WTC11 (cell line): ENCODE results near the gene KLHDC9. TPM values are rescaled to one million over a fixed set of nuclear protein-coding genes. Genes with fewer than 3 reads are reported as not detected.

Experiments used
- ATAC-seq: fragments of 200-7000 bp; cut with Tn5 transposase; 2 replicates; pipeline ENCODE4 v1.10.0; 2021; ENCODE audit warnings: mild to moderate bottlenecking, moderate library complexity
- CTCF ChIA-PET: fragments of 300-600 bp; sonication (Branson Sonifier 250); formaldehyde crosslinking; loops from one replicate; lab custom pipeline; 2021; ENCODE audit warnings: antibody characterized with exemption; lab: Charles Lee
- POLR2A ChIA-PET: fragments of 350-600 bp; sonication (Branson Sonifier 250); formaldehyde crosslinking; loops from one replicate; lab custom pipeline; 2021; ENCODE audit warnings: antibody characterized with exemption; lab: Charles Lee
- DNase-seq: peaks from one replicate; pipeline ENCODE4 v3.0.0; 2021; ENCODE audit warnings: low spot score
- H3K27ac Mint-ChIP-seq: 2 replicates; pipeline ENCODE4 v1.8.0; 2021; ENCODE audit warnings: mixed read lengths
- H3K27me3 Mint-ChIP-seq: 2 replicates; pipeline ENCODE4 v1.8.0; 2021; ENCODE audit warnings: low read depth, mild to moderate bottlenecking, moderate library complexity, mixed read lengths
- H3K36me3 Mint-ChIP-seq: 2 replicates; pipeline ENCODE4 v1.8.0; 2021; ENCODE audit warnings: mixed read lengths
- H3K4me1 Mint-ChIP-seq: 2 replicates; pipeline ENCODE4 v1.8.0; 2022; ENCODE audit warnings: mixed read lengths
- H3K4me3 Mint-ChIP-seq: 2 replicates; pipeline ENCODE4 v1.8.0; 2021; ENCODE audit warnings: mild to moderate bottlenecking, moderate library complexity, mixed read lengths
- H3K9me3 Mint-ChIP-seq: 2 replicates; pipeline ENCODE4 v1.8.0; 2021; ENCODE audit warnings: mixed read lengths
- CTCF ChIP-seq: fragments of 200-600 bp; IDR thresholded peaks from 2 replicates; pipeline ENCODE4 v1.8.0; 2022; ENCODE audit warnings: antibody characterized with exemption
- E2F1 ChIP-seq: sonication (generic); formaldehyde crosslinking; IDR thresholded peaks from 2 replicates; pipeline ENCODE4 v1.8.0; 2022; ENCODE audit warnings: mild to moderate bottlenecking, missing genetic modification reagents
- ETV6 ChIP-seq: sonication (generic); formaldehyde crosslinking; IDR thresholded peaks from 2 replicates; pipeline ENCODE4 v1.8.1; 2022; ENCODE audit warnings: mild to moderate bottlenecking, missing genetic modification reagents
- FOXP4 ChIP-seq: sonication (generic); formaldehyde crosslinking; IDR thresholded peaks from 2 replicates; pipeline ENCODE4 v1.8.0; 2022; ENCODE audit warnings: mild to moderate bottlenecking, missing genetic modification reagents
- IRF1 ChIP-seq: sonication (generic); formaldehyde crosslinking; IDR thresholded peaks from 2 replicates; pipeline ENCODE4 v1.8.0; 2023; ENCODE audit warnings: missing genetic modification reagents
- MAX ChIP-seq: sonication (generic); formaldehyde crosslinking; IDR thresholded peaks from 2 replicates; pipeline ENCODE4 v1.8.0; 2022; ENCODE audit warnings: mild to moderate bottlenecking, missing genetic modification reagents
- MYBL2 ChIP-seq: sonication (generic); formaldehyde crosslinking; IDR thresholded peaks from 2 replicates; pipeline ENCODE4 v1.8.1; 2023; ENCODE audit warnings: mild to moderate bottlenecking, moderate library complexity, missing genetic modification reagents
- NR1H2 ChIP-seq: sonication (generic); formaldehyde crosslinking; IDR thresholded peaks from 2 replicates; pipeline ENCODE4 v1.9.0; 2021; ENCODE audit warnings: mild to moderate bottlenecking, moderate library complexity, missing genetic modification reagents
- PRDM15 ChIP-seq: sonication (generic); formaldehyde crosslinking; IDR thresholded peaks from 2 replicates; pipeline ENCODE4 v1.8.0; 2022; ENCODE audit warnings: missing genetic modification reagents
- PREB ChIP-seq: sonication (generic); formaldehyde crosslinking; IDR thresholded peaks from 2 replicates; pipeline ENCODE4 v1.8.1; 2022; ENCODE audit warnings: mild to moderate bottlenecking, missing genetic modification reagents, moderate library complexity, borderline replicate concordance
- PRRX2 ChIP-seq: fragments of 250-450 bp; sonication (Bioruptor Pico); IDR thresholded peaks from 2 replicates; pipeline ENCODE4 v1.8.0; 2021; ENCODE audit warnings: mild to moderate bottlenecking
- TEAD1 ChIP-seq: sonication (generic); formaldehyde crosslinking; IDR thresholded peaks from 2 replicates; pipeline ENCODE4 v1.8.0; 2022; ENCODE audit warnings: mild to moderate bottlenecking, missing genetic modification reagents
- TP53 ChIP-seq: sonication (generic); formaldehyde crosslinking; IDR thresholded peaks from 2 replicates; pipeline ENCODE4 v1.8.1; 2023; ENCODE audit warnings: mild to moderate bottlenecking, missing genetic modification reagents
- ZNF232 ChIP-seq: sonication (generic); formaldehyde crosslinking; IDR thresholded peaks from 2 replicates; pipeline ENCODE4 v1.8.0; 2022; ENCODE audit warnings: mild to moderate bottlenecking, missing genetic modification reagents
- ZNF263 ChIP-seq: sonication (generic); formaldehyde crosslinking; IDR thresholded peaks from 2 replicates; pipeline ENCODE4 v1.8.1; 2022; ENCODE audit warnings: low read depth, mild to moderate bottlenecking, moderate library complexity, missing genetic modification reagents
- ZNF396 ChIP-seq: fragments of 250-450 bp; sonication (Bioruptor Pico); IDR thresholded peaks from 2 replicates; pipeline ENCODE4 v1.8.0; 2021; ENCODE audit warnings: mild to moderate bottlenecking, moderate library complexity, borderline replicate concordance
- ZNF423 ChIP-seq: fragments of 250-450 bp; sonication (Bioruptor Pico); IDR thresholded peaks from 2 replicates; pipeline ENCODE4 v2.1.2; 2022; ENCODE audit warnings: mild to moderate bottlenecking, moderate library complexity
- total RNA-seq: library from RNA; stranded (reverse); gene quantifications from 3 replicates; pipeline ENCODE4 v1.2.3, GENCODE V29; 2021

Gene KLHDC9
- total RNA-seq, 1 experiment from 2014 or later: 5.8 TPM

GRCh38 chr1:161094481-161094880, 3.7 kb upstream of the KLHDC9 start:
- POLR2A ChIA-PET: interaction anchor here (0.7 kb wide), 1 partner anchor 52 kb away, joined by 3 read pairs; no protein-coding TSS in a partner anchor
- Mint-ChIP-seq H3K4me3 (no peak overlapping the region), H3K36me3 (no peaks in the 10 kb centered on the region), H3K27me3 (peaks cover 6% of the 10 kb centered on the region; the same call in 1 of the 2 replicates), H3K9me3 (no peaks in the 10 kb centered on the region)
- ATAC-seq: no peak
- TF ChIP-seq TP53 (CRISPR knock-in tag) (no peak), PREB (CRISPR knock-in tag) (no peak), E2F1 (CRISPR knock-in tag) (no peak), CTCF (no peak), NR1H2 (CRISPR knock-in tag) (no peak), ETV6 (CRISPR knock-in tag) (no peak), ZNF396 (no peak), MAX (CRISPR knock-in tag) (no peak), MYBL2 (CRISPR knock-in tag) (no peak), PRDM15 (CRISPR knock-in tag) (no peak), IRF1 (no peak), FOXP4 (CRISPR knock-in tag) (no peak), TEAD1 (CRISPR knock-in tag) (no peak), ZNF423 (CRISPR knock-in tag) (no peak), PRRX2 (no peak), ZNF263 (CRISPR knock-in tag) (no peak), ZNF232 (CRISPR knock-in tag) (no peak)
- TF ChIP-seq, all 79 proteins: peak for 0
- CTCF ChIA-PET: interaction anchor here (0.7 to 8.2 kb wide), 2 partner anchors 23 to 104 kb away, joined by 3 to 109 read pairs; partner anchors contain the start of gene ARHGAP30
- no peak for DNase-seq
- Mint-ChIP-seq H3K27ac (no peak overlapping the region), H3K4me1 (peaks cover 6% of the 10 kb centered on the region)
